Measurements from ENCODE around the gene SIT1.

DNA sequence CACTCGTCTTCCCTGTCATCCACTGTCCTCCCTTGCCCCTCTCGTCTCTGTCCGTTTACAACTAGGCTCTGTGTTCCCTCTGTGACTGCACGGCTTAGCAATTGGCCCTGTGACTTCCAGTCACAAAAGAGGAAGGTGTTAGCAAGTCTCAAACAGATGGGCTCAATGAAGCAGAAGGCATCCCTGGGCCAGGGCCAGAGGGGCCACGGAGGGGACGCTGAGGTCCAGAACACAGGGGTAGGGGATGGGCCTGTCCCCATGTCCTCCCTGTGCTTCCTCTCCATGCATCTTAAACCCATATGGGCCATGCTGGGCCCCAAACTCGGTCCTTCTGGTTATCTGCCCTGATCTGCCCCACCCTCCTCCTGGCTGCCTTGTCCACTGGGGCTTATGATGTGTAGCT is 32.4 kb downstream of the SIT1 start, which contains the start of gene CD72:
- TF ChIP-seq POLR2A (IDR thresholded peaks at IDR 0.05; ENCODE audit: low read length) = no peak
- no peak for TF ChIP-seq GATA1 (IDR thresholded peaks at IDR 0.05; ENCODE audit: low read depth, low read length)
